OCI-LY7 (cell line): Measurements from ENCODE around the gene DGCR2.

Source experiments
- CTCF ChIP-seq: fragments of 200-600 bp; sonication (generic); conservative IDR thresholded peaks from 2 replicates; pipeline ENCODE4 v1.5.1; 2014; ENCODE audit warnings: mild to moderate bottlenecking, antibody characterized with exemption, low read length, moderate library complexity, mixed read lengths
- EZH2phosphoT487 ChIP-seq: fragments of 200-600 bp; sonication (generic); IDR thresholded peaks from 2 replicates; pipeline ENCODE4 v1.6.1; 2018; ENCODE audit warnings: low read depth, borderline replicate concordance, mild to moderate bottlenecking, mixed run types, antibody characterized with exemption, low read length, moderate library complexity, mixed read lengths

- TF ChIP-seq CTCF = no peak
- no peak for TF ChIP-seq EZH2phosphoT487
These were observed 29.3 kb upstream of the DGCR2 start for GRCh38 chr22:19151329-19152191.
